HG03460 (cell line): Measurements from ENCODE around the gene S100A2.
"Not testable (repeated sequence)": the region's sequence is repeated elsewhere in the genome, so short reads cannot be mapped to it uniquely, and the experiment has no call there.

Experiments
- ATAC-seq: cut with Tn5 transposase; IDR thresholded peaks from one replicate; pipeline ENCODE4 v1.9.1; 2021; ENCODE audit not compliant: unreplicated experiment

The S100A2 gene

DNA sequence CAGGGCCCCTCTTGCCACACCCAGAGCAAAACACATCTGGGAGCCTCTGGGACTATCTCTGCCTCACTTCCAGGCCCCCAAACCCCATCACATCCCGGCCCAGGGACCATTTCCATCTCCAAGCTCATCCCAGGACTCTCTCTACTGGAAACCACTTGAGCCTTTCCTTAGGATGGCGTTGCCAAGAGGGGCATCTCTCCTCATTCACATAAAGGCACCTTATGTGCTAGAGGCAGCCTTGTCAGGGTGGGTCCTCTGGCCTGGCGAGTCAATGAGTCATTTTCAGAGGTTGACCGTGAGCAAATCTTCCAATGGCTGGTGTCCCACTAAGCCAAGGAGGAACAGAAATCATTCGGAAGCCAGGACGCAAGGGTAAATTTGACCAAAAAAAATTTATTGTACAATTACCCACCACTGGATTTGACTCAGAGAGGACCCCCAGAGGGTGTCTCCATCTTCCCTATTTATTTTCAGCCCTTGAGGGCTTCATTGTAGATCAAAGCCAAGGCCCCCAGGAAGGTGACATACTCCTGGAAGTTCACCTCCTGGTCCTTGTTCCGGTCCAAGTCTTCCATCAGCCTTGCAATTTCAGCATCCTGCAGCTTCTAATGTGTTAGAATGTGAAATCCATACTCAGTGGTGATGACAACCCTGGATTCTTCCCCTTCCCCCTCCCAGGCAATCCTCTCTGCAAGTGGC, 31.3 kb downstream of the S100A2 start:
- ATAC-seq = no peak

DNA sequence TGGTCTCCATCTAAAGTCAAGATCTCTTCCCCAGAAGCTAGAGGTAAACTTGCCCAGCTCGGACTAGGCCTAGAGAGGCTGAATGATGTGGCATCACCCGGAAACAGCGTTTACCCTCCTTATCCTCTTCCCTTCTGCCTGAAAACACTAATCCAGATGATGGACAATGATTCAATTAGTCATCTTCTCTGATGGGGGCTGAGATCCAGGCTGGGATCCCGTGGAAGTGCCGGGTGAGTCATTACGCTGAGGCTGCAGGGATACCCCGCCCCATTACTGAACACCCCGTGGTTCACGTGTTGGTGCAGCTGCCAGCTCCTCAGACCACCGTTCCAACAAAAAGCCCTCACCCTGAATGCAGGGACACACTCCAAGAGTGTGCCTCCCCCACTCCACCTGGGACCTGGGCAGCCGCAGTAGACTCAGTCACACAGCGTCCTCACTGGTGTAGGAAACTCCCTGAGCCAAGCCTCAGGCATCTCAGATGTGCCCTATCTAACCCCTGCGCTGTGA, 31.9 kb downstream of the S100A2 start:
- ATAC-seq = no peak

- ATAC-seq = no peak
These were observed 32.7 kb downstream of the S100A2 start for GRCh38 chr1:153532769-153533599.

- no peak for ATAC-seq
These were observed 33.5 kb downstream of the S100A2 start for GRCh38 chr1:153532181-153532580.

DNA sequence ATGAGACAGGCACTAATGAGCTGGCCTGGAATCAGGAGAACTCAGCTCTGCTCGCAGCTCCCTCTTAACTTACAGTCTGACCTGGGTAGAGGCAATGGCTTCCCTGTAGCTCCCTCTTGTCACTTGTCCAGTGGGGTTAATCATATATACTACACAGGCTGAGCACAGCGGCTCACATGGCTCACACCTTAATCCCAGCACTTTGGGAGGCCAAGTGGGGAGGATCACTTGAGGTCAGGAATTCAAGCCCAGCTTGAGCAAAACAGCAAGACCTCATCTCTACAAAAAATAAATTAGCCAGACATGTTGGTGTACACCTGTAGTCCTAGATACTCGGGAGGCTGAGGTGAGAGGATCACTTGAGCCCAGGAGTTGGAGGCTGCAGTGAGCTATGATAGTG, 34.0 kb downstream of the S100A2 start:
- no peak for ATAC-seq

DNA sequence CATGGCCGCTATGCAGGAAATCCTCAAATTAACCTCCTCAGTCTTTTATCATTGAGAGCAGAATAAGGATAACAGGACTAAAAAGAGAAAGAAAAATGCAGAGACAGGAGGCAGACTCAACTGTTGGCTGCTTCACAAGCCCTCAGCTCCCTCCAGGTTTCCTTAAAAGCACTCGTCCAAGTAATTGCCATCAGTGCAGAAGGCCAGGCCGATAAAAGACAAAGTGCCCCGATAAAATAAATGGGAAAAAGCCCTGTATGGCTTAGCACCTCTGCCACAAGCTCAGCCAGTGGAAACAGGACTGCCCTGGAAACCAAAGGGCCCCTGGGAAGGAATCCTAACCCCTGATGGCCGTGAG, 38.0 kb downstream of the S100A2 start:
- ATAC-seq = no peak

GRCh38 chr1:153527023-153527682, 38.5 kb downstream of the S100A2 start:
- ATAC-seq = no peak

- no peak for ATAC-seq
These were observed 39.5 kb downstream of the S100A2 start for GRCh38 chr1:153526132-153526543.

- ATAC-seq = no peak
These were observed 40.4 kb downstream of the S100A2 start for GRCh38 chr1:153525088-153525728.

- ATAC-seq = not testable (repeated sequence)
These were observed 43.1 kb downstream of the S100A2 start for GRCh38 chr1:153522353-153523048.

GRCh38 chr1:153521808-153522207, 43.8 kb downstream of the S100A2 start:
- not testable (repeated sequence) for ATAC-seq

- ATAC-seq = no peak
These were observed 44.7 kb downstream of the S100A2 start for GRCh38 chr1:153520818-153521476.

- not testable (repeated sequence) for ATAC-seq
These were observed 45.4 kb downstream of the S100A2 start for GRCh38 chr1:153520137-153520691.

DNA sequence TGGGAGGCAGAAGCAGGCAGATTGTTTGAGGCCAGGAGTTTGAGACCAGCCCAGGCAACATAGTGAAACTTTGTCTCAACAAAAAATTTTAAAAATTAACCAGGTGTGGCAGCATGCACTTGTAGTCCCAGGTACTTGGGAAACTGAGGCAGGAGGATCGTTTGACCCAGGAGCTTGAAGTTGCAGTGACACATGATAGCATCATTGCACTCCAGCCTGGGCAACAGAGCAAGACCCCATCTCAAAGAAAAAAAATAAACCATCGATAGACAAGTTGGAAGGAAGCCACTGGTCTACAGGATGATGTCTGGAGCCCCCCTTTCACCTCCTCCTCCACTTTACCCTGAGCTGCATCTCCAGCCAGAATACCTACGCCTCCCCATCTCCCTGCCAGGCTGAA, 46.4 kb downstream of the S100A2 start:
- ATAC-seq = no peak

- no peak for ATAC-seq
These were observed 49.9 kb downstream of the S100A2 start for GRCh38 chr1:153515504-153516394.

- ATAC-seq = no peak
These were observed 52.0 kb downstream of the S100A2 start for GRCh38 chr1:153513666-153514065.

- no peak for ATAC-seq
These were observed 52.6 kb downstream of the S100A2 start for GRCh38 chr1:153513023-153513422.
